WTC11 (cell line): Measurements from ENCODE around the gene MEA1. TPM values are rescaled to one million over a fixed set of nuclear protein-coding genes. Genes with fewer than 3 reads are reported as not detected.

Experiments used
- CBFB ChIP-seq: sonication (generic); formaldehyde crosslinking; IDR thresholded peaks from 2 replicates; pipeline ENCODE4 v1.8.1; 2022; ENCODE audit warnings: mild to moderate bottlenecking, low read depth, missing genetic modification reagents
- ELF4 ChIP-seq: sonication (generic); formaldehyde crosslinking; IDR thresholded peaks from 2 replicates; pipeline ENCODE4 v1.8.1; 2022; ENCODE audit warnings: low read depth, mild to moderate bottlenecking, moderate library complexity, missing genetic modification reagents
- FOXK1 ChIP-seq: sonication (generic); formaldehyde crosslinking; IDR thresholded peaks from 2 replicates; pipeline ENCODE4 v1.8.0; 2022; ENCODE audit warnings: mild to moderate bottlenecking, moderate library complexity, missing genetic modification reagents
- FOXP4 ChIP-seq: sonication (generic); formaldehyde crosslinking; IDR thresholded peaks from 2 replicates; pipeline ENCODE4 v1.8.0; 2022; ENCODE audit warnings: mild to moderate bottlenecking, missing genetic modification reagents
- GABPB1 ChIP-seq: sonication (generic); formaldehyde crosslinking; IDR thresholded peaks from 2 replicates; pipeline ENCODE4 v1.8.1; 2023; ENCODE audit warnings: mild to moderate bottlenecking, missing genetic modification reagents
- GRHL2 ChIP-seq: fragments of 250-450 bp; sonication (Bioruptor Pico); IDR thresholded peaks from 2 replicates; pipeline ENCODE4 v1.8.0; 2022; ENCODE audit warnings: mild to moderate bottlenecking, moderate library complexity; ENCODE audit not compliant: insufficient replicate concordance, severe bottlenecking
- GTF2I ChIP-seq: fragments of 250-450 bp; sonication (Bioruptor Pico); conservative IDR thresholded peaks from 2 replicates; pipeline ENCODE4 v1.4.0; 2021; ENCODE audit warnings: mild to moderate bottlenecking
- HMGA2 ChIP-seq: fragments of 250-450 bp; sonication (Bioruptor Pico); IDR thresholded peaks from 2 replicates; pipeline ENCODE4 v1.4.0; 2021; ENCODE audit warnings: mild to moderate bottlenecking, moderate library complexity
- IRF2 ChIP-seq: sonication (generic); formaldehyde crosslinking; IDR thresholded peaks from 2 replicates; pipeline ENCODE4 v1.8.0; 2022; ENCODE audit warnings: low read depth, missing genetic modification reagents, borderline replicate concordance
- JUN ChIP-seq: sonication (generic); formaldehyde crosslinking; IDR thresholded peaks from 2 replicates; pipeline ENCODE4 v1.8.0; 2023; ENCODE audit warnings: mild to moderate bottlenecking, missing genetic modification reagents
- KAT7 ChIP-seq: sonication (generic); formaldehyde crosslinking; IDR thresholded peaks from 2 replicates; pipeline ENCODE4 v1.8.1; 2023; ENCODE audit warnings: missing genetic modification reagents, mild to moderate bottlenecking, borderline replicate concordance
- MLX ChIP-seq: sonication (generic); formaldehyde crosslinking; IDR thresholded peaks from 2 replicates; pipeline ENCODE4 v1.8.1; 2023; ENCODE audit warnings: mild to moderate bottlenecking, missing genetic modification reagents, moderate library complexity
- MYBL2 ChIP-seq: sonication (generic); formaldehyde crosslinking; IDR thresholded peaks from 2 replicates; pipeline ENCODE4 v1.8.1; 2023; ENCODE audit warnings: mild to moderate bottlenecking, moderate library complexity, missing genetic modification reagents
- NFATC4 ChIP-seq: fragments of 250-450 bp; sonication (Bioruptor Pico); IDR thresholded peaks from 2 replicates; pipeline ENCODE4 v1.9.0; 2021; ENCODE audit warnings: mild to moderate bottlenecking
- NFE2L1 ChIP-seq: sonication (generic); formaldehyde crosslinking; IDR thresholded peaks from 2 replicates; pipeline ENCODE4 v1.8.1; 2023; ENCODE audit warnings: missing genetic modification reagents
- NFYB ChIP-seq: sonication (generic); formaldehyde crosslinking; conservative IDR thresholded peaks from 2 replicates; pipeline ENCODE4 v1.8.0; 2022; ENCODE audit warnings: low read depth, missing genetic modification reagents
- NR2C2 ChIP-seq: sonication (generic); formaldehyde crosslinking; IDR thresholded peaks from 2 replicates; pipeline ENCODE4 v1.8.0; 2022; ENCODE audit warnings: mild to moderate bottlenecking, missing genetic modification reagents
- RORB ChIP-seq: fragments of 250-450 bp; sonication (Bioruptor Pico); IDR thresholded peaks from 2 replicates; pipeline ENCODE4 v1.9.0; 2021; ENCODE audit warnings: mild to moderate bottlenecking
- SP1 ChIP-seq: sonication (generic); formaldehyde crosslinking; conservative IDR thresholded peaks from 2 replicates; pipeline ENCODE4 v1.8.1; 2022; ENCODE audit warnings: missing genetic modification reagents
- TEAD4 ChIP-seq: sonication (generic); formaldehyde crosslinking; IDR thresholded peaks from 2 replicates; pipeline ENCODE4 v1.8.0; 2022; ENCODE audit warnings: mild to moderate bottlenecking, missing genetic modification reagents
- ZNF317 ChIP-seq: sonication (generic); formaldehyde crosslinking; IDR thresholded peaks from 2 replicates; pipeline ENCODE4 v1.8.1; 2023; ENCODE audit warnings: low read depth, mild to moderate bottlenecking, moderate library complexity, missing genetic modification reagents, borderline replicate concordance
- ZNF671 ChIP-seq: fragments of 250-450 bp; sonication (Bioruptor Pico); IDR thresholded peaks from 2 replicates; pipeline ENCODE4 v1.8.0; 2021; ENCODE audit warnings: mild to moderate bottlenecking
- total RNA-seq: library from RNA; stranded (reverse); gene quantifications from 3 replicates; pipeline ENCODE4 v1.2.3, GENCODE V29; 2021
- TF ChIP-seq, protein P1 (sequence below): sonication (generic); formaldehyde crosslinking; conservative IDR thresholded peaks from 2 replicates; pipeline ENCODE4 v1.8.1; 2023; ENCODE audit warnings: mild to moderate bottlenecking, low read depth, missing genetic modification reagents, moderate library complexity
- TF ChIP-seq, protein P2 (sequence below): sonication (generic); formaldehyde crosslinking; IDR thresholded peaks from 2 replicates; pipeline ENCODE4 v1.8.1; 2022; ENCODE audit warnings: mild to moderate bottlenecking, missing genetic modification reagents, moderate library complexity, borderline replicate concordance
- TF ChIP-seq, protein P3 (sequence below): fragments of 250-450 bp; sonication (Bioruptor Pico); IDR thresholded peaks from 2 replicates; pipeline ENCODE4 v1.9.0; 2021; ENCODE audit warnings: moderate library complexity, mild to moderate bottlenecking, inconsistent platforms, borderline replicate concordance
- TF ChIP-seq, protein P4 (sequence below): fragments of 250-450 bp; sonication (Bioruptor Pico); IDR thresholded peaks from 2 replicates; pipeline ENCODE4 v1.9.0; 2021; ENCODE audit warnings: mild to moderate bottlenecking, borderline replicate concordance
- TF ChIP-seq, protein P5 (sequence below): sonication (generic); formaldehyde crosslinking; conservative IDR thresholded peaks from 2 replicates; pipeline ENCODE4 v1.8.1; 2022; ENCODE audit warnings: mild to moderate bottlenecking, missing genetic modification reagents

MEA1 gene
- total RNA-seq, 1 experiment from 2014 or later: 85.0 TPM

DNA sequence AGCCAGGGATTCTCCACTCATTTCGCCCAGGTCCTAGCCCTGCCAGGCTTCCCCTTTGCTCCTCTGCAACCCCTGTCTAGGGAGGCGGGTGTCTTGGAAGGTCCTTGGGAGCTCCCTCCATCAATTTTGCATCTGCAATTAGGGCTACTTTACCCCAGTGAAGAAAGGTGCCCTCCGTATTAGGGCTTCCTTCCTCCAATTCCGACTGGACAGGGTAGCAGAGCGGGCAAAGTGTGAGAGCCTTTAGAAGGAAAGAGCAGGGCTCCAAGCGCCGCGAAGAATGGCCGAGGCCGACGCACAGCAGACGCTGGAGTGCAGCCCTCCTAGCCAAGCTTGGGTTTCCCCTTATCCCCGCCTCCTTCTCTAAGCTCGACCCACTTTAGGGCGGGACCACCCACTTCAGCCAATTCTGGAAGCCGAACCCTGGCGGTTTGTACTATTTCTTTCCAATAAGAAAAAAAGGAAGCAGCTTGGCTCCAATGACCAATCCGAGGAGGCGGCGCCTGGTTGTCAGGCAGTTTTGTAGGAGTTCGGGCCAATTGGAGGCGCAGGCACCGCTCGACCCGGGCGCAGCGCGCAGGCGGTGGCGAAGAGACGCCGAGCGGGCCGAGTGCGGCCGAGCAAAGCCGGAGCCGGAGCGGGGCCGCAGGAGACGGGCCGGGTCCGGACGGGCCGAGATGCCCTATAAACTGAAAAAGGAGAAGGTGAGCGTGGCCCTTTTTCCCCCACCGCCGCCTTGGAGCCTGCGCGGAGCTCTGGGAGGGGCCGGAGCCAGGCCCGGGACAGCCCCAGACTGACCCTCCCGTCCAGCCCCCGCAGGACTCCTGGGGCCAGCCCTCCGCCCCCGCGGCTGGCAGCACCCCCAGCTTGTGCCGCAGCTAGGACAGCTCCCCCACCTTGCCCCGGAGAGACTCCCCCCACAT lies 29.5 kb downstream of the MEA1 start, which contains the start of gene PPP2R5D (continued):
- TF ChIP-seq NFYB (CRISPR knock-in tag) (peak; percentile 78), GTF2I (CRISPR knock-in tag) (no peak), GABPB1 (no peak; the same call in 1 of the 2 replicates), ELF4 (no peak), JUN (CRISPR knock-in tag) (no peak), FOXK1 (CRISPR knock-in tag) (no peak), NFATC4 (CRISPR knock-in tag) (no peak), KAT7 (CRISPR knock-in tag) (no peak), ZNF317 (CRISPR knock-in tag) (no peak), RORB (CRISPR knock-in tag) (no peak), GRHL2 (CRISPR knock-in tag) (no peak), IRF2 (CRISPR knock-in tag) (no peak), HMGA2 (CRISPR knock-in tag) (no peak), MLX (CRISPR knock-in tag) (no peak), NR2C2 (no peak), TEAD4 (CRISPR knock-in tag) (no peak), CBFB (CRISPR knock-in tag) (no peak), SP1 (CRISPR knock-in tag) (peak; percentile 81), MYBL2 (CRISPR knock-in tag) (0 out of 2 replicates have a peak, but pooled peaks have one; percentile 56), NFE2L1 (CRISPR knock-in tag) (no peak), FOXP4 (CRISPR knock-in tag) (0 out of 2 replicates have a peak, but pooled peaks have one; percentile 51), ZNF671 (CRISPR knock-in tag) (no peak)
- TF ChIP-seq, protein P1, sequence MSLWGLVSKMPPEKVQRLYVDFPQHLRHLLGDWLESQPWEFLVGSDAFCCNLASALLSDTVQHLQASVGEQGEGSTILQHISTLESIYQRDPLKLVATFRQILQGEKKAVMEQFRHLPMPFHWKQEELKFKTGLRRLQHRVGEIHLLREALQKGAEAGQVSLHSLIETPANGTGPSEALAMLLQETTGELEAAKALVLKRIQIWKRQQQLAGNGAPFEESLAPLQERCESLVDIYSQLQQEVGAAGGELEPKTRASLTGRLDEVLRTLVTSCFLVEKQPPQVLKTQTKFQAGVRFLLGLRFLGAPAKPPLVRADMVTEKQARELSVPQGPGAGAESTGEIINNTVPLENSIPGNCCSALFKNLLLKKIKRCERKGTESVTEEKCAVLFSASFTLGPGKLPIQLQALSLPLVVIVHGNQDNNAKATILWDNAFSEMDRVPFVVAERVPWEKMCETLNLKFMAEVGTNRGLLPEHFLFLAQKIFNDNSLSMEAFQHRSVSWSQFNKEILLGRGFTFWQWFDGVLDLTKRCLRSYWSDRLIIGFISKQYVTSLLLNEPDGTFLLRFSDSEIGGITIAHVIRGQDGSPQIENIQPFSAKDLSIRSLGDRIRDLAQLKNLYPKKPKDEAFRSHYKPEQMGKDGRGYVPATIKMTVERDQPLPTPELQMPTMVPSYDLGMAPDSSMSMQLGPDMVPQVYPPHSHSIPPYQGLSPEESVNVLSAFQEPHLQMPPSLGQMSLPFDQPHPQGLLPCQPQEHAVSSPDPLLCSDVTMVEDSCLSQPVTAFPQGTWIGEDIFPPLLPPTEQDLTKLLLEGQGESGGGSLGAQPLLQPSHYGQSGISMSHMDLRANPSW (CRISPR knock-in tag): no peak
- TF ChIP-seq, protein P2, sequence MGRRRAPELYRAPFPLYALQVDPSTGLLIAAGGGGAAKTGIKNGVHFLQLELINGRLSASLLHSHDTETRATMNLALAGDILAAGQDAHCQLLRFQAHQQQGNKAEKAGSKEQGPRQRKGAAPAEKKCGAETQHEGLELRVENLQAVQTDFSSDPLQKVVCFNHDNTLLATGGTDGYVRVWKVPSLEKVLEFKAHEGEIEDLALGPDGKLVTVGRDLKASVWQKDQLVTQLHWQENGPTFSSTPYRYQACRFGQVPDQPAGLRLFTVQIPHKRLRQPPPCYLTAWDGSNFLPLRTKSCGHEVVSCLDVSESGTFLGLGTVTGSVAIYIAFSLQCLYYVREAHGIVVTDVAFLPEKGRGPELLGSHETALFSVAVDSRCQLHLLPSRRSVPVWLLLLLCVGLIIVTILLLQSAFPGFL: no peak
- TF ChIP-seq, protein P3, sequence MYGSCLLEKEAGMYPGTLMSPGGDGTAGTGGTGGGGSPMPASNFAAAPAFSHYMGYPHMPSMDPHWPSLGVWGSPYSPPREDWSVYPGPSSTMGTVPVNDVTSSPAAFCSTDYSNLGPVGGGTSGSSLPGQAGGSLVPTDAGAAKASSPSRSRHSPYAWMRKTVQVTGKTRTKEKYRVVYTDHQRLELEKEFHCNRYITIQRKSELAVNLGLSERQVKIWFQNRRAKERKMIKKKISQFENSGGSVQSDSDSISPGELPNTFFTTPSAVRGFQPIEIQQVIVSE (CRISPR knock-in tag): no peak
- TF ChIP-seq, protein P4, sequence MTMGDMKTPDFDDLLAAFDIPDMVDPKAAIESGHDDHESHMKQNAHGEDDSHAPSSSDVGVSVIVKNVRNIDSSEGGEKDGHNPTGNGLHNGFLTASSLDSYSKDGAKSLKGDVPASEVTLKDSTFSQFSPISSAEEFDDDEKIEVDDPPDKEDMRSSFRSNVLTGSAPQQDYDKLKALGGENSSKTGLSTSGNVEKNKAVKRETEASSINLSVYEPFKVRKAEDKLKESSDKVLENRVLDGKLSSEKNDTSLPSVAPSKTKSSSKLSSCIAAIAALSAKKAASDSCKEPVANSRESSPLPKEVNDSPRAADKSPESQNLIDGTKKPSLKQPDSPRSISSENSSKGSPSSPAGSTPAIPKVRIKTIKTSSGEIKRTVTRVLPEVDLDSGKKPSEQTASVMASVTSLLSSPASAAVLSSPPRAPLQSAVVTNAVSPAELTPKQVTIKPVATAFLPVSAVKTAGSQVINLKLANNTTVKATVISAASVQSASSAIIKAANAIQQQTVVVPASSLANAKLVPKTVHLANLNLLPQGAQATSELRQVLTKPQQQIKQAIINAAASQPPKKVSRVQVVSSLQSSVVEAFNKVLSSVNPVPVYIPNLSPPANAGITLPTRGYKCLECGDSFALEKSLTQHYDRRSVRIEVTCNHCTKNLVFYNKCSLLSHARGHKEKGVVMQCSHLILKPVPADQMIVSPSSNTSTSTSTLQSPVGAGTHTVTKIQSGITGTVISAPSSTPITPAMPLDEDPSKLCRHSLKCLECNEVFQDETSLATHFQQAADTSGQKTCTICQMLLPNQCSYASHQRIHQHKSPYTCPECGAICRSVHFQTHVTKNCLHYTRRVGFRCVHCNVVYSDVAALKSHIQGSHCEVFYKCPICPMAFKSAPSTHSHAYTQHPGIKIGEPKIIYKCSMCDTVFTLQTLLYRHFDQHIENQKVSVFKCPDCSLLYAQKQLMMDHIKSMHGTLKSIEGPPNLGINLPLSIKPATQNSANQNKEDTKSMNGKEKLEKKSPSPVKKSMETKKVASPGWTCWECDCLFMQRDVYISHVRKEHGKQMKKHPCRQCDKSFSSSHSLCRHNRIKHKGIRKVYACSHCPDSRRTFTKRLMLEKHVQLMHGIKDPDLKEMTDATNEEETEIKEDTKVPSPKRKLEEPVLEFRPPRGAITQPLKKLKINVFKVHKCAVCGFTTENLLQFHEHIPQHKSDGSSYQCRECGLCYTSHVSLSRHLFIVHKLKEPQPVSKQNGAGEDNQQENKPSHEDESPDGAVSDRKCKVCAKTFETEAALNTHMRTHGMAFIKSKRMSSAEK (CRISPR knock-in tag): no peak
- TF ChIP-seq, protein P5, sequence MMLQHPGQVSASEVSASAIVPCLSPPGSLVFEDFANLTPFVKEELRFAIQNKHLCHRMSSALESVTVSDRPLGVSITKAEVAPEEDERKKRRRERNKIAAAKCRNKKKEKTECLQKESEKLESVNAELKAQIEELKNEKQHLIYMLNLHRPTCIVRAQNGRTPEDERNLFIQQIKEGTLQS (CRISPR knock-in tag): no peak
